Breast epithelium (tissue), 4 donors: Measurements from ENCODE around the gene BOD1L1. TPM values are rescaled to one million over a fixed set of nuclear protein-coding genes. Genes with fewer than 3 reads are reported as not detected.

Experiments
- DNase-seq, 2 donors: peaks; one replicate each; pipeline ENCODE4 v3.0.0-alpha.2; 2019; ENCODE audit warnings: low spot score in 2 of 2
- H3K27ac ChIP-seq, 2 donors: fragments of 200-600 bp; sonication (generic) in 1 of 2; one replicate each; pipeline ENCODE4 v1.5.1; 2016 to 2019; ENCODE audit warnings: mild to moderate bottlenecking in 1 of 2
- H3K27me3 ChIP-seq, 2 donors: fragments of 200-600 bp; sonication (generic) in 1 of 2; one replicate each; pipeline versions ENCODE4 v1.5.1 to v1.6.0; 2017 to 2019; ENCODE audit warnings: control low read depth in 1 of 2, mild to moderate bottlenecking in 1 of 2
- H3K36me3 ChIP-seq: fragments of 200-600 bp; one replicate; pipeline ENCODE4 v1.5.1; 2019
- H3K4me1 ChIP-seq, 2 donors: fragments of 200-600 bp; sonication (generic); one replicate each; pipeline ENCODE4 v1.5.1; 2016 to 2019; ENCODE audit warnings: control low read depth in 1 of 2
- H3K4me3 ChIP-seq, 3 donors: fragments of 200-600 bp; sonication (generic); 1 replicate in 2 of 3; 2 replicates in 1 of 3; pipeline ENCODE4 v1.5.1; 2016 to 2019; ENCODE audit warnings: mild to moderate bottlenecking in 3 of 3, moderate library complexity in 2 of 3
- H3K9me3 ChIP-seq, 2 donors: fragments of 200-600 bp; sonication (generic) in 1 of 2; one replicate each; pipeline ENCODE4 v1.5.1; 2016 to 2019; ENCODE audit warnings: control low read depth in 1 of 2
- POLR2A ChIP-seq: fragments of 450-650 bp; IDR thresholded peaks from one replicate; pipeline ENCODE4 v1.6.1; 2016; ENCODE audit warnings: antibody characterized with exemption, mild to moderate bottlenecking, moderate library complexity
- POLR2AphosphoS5 ChIP-seq, 3 donors: sonication (generic); formaldehyde crosslinking; IDR thresholded peaks; one replicate each; pipeline ENCODE4 v1.6.1; 2017; ENCODE audit warnings: antibody characterized with exemption in 3 of 3
- intact Hi-C: fragments of 100-400 bp; cut with DNase I; formaldehyde crosslinking; loops from one replicate; pipeline ENCODE4 v1.15.1; 2023; ENCODE audit warnings: low total_unique reads
- total RNA-seq, 3 donors: library from RNA; depleted of rRNA; stranded (reverse); fragments of >200 nt; gene quantifications; one replicate each; pipeline ENCODE4 v1.1.0, GENCODE V29; 2016
- TF ChIP-seq, protein P1 (sequence below), 3 donors: fragments of 450-650 bp; IDR thresholded peaks; one replicate each; pipeline ENCODE4 v1.5.1; 2016 to 2017; ENCODE audit warnings: antibody characterized with exemption in 3 of 3, mild to moderate bottlenecking in 3 of 3, moderate library complexity in 3 of 3

Gene BOD1L1
- total RNA-seq, 3 donors from 2014 or later: 49.0 to 68.3 (median 56.0) TPM

DNA sequence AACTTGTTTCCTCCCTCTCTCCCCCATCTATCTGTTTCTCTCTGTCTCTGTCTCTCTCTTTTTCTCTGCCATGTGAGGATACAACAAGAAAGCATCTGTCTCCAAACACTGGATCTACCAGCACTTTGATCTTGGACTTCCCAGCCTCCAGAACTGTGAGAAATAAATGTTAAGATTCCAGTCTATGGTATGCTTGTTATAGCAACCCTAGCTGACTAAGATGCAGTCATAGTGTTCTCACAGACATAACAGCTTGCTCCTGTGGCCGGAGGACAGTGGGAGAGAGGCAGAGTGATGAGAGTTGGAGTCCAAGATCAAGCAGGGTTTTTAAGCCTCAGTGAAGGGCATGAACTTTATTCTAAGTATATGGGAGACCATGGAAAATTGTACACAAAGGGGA lies 74.4 kb downstream of the BOD1L1 start:
- no peak for DNase-seq
- intact Hi-C loops: no loop called here
- Histone ChIP-seq H3K36me3 (no peaks in the 10 kb centered on the region), H3K4me3 (no peak overlapping the region), H3K27ac (no peak overlapping the region), H3K4me1 (no peaks in the 10 kb centered on the region), H3K9me3 (peaks cover 0 to 14% of the 10 kb centered on the region in 2 donors), H3K27me3 (peaks cover 1 to 23% of the 10 kb centered on the region in 2 donors)
- TF ChIP-seq POLR2A (no peak), POLR2AphosphoS5 (IDR thresholded peaks at IDR 0.05) (no peak)
- TF ChIP-seq, protein P1, sequence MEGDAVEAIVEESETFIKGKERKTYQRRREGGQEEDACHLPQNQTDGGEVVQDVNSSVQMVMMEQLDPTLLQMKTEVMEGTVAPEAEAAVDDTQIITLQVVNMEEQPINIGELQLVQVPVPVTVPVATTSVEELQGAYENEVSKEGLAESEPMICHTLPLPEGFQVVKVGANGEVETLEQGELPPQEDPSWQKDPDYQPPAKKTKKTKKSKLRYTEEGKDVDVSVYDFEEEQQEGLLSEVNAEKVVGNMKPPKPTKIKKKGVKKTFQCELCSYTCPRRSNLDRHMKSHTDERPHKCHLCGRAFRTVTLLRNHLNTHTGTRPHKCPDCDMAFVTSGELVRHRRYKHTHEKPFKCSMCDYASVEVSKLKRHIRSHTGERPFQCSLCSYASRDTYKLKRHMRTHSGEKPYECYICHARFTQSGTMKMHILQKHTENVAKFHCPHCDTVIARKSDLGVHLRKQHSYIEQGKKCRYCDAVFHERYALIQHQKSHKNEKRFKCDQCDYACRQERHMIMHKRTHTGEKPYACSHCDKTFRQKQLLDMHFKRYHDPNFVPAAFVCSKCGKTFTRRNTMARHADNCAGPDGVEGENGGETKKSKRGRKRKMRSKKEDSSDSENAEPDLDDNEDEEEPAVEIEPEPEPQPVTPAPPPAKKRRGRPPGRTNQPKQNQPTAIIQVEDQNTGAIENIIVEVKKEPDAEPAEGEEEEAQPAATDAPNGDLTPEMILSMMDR (IDR thresholded peaks at IDR 0.05): no peak

DNA sequence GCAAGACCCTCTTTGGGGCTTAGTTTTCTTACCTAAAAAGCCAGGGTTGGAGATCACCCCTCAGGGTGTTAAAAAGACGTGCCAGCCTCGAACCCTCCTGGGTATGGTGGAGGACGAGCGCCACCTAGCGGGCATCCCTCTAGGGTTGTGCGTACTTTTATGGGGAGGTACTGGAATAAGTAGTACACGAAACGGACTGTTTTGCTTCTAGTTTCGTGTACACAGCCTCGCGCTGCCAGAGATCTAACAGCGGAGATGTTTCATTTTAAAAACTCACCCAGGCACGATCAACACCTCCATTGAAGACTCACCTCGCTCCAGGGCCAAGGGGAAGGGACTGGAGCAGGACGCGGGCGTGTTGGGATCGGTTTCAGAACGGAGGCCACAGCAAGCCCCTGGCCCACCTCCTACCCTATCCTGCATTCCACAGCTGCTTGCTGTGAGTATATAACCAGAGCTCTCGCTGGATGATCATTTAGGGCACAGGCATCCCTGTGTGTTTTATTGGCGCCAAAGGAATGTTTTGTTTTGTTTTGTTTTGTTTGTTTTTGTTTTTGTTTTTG lies 78.5 kb downstream of the BOD1L1 start:
- H3K9me3 ChIP-seq: peaks cover 0 to 14% of the 10 kb centered on the region in 2 donors
- H3K27me3 ChIP-seq: peaks cover 19 to 61% of the 10 kb centered on the region in 2 donors
- H3K4me3 ChIP-seq: peak overlapping the region in 2 of 3 donors; percentile 20 to 56
- TF ChIP-seq, protein P1 (IDR thresholded peaks at IDR 0.05): peak in 2 of 3 donors; percentile 67 to 84
- TF ChIP-seq POLR2A: no peak
- H3K4me1 ChIP-seq: peaks cover 6 to 7% of the 10 kb centered on the region in 2 donors
- intact Hi-C loops: loop anchor here (5.0 to 10.0 kb wide), 2 partner anchors 362 to 694 kb away; no protein-coding TSS in a partner anchor
- peak; percentile 56 to 68 for DNase-seq
- no peaks in the 10 kb centered on the region for H3K36me3 ChIP-seq
- H3K27ac ChIP-seq: no peak overlapping the region

DNA sequence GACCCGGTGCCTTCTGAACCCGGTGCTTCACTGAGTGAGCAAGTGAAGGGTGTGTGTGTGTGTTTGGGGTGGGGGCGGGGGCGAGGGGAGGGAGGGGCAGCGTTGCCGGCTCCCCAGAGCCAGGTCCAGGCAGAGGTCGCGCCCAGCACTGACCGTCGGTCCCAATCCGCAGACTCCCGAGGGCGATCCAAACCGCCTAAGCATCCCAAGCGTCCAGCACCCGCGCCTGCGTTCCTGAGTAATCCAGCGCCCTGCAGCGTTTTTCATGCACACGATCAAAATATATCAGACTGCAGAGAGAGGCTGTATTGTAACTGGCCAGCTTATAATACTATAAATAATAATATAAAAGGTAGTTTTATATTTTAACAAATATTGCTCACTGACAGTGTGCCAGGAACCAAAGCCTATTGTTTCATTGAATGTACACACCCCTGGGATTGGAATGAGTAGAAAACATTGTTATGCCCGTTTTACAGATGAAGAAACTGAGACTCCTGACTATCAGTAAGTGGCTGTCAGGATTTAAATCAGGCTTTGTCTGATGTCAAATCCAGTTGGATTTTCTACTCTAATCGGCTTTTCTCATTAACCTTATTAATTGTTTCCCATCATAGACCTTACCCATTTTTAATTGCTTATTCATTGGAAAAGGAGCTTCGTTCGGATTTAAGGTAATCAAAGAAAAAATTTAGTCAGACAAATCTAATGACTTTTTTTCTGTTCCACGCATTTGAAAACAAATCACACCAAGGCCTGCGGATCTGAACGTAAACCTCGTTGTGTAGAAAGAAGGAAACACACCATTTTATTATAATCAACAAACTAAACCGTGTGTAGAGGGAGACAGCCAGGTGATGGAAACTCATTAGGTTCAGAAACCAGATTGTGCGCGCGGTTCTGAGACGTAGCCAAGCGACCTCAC lies 79.2 kb downstream of the BOD1L1 start:
- no peaks in the 10 kb centered on the region for H3K36me3 ChIP-seq
- H3K27me3 ChIP-seq: peaks cover 22 to 68% of the 10 kb centered on the region in 2 donors
- H3K4me3 ChIP-seq: peak overlapping the region; percentile 33 to 68 (median 39)
- no peak overlapping the region for H3K27ac ChIP-seq
- H3K4me1 ChIP-seq: peaks cover 7 to 9% of the 10 kb centered on the region in 2 donors
- intact Hi-C loops: loop anchor here (5.0 to 10.0 kb wide), 2 partner anchors 361 to 694 kb away; no protein-coding TSS in a partner anchor
- H3K9me3 ChIP-seq: peaks cover 0 to 14% of the 10 kb centered on the region in 2 donors
- TF ChIP-seq POLR2A (no peak), POLR2AphosphoS5 (IDR thresholded peaks at IDR 0.05) (no peak)
- TF ChIP-seq, protein P1 (IDR thresholded peaks at IDR 0.05): no peak
- no peak for DNase-seq

DNA sequence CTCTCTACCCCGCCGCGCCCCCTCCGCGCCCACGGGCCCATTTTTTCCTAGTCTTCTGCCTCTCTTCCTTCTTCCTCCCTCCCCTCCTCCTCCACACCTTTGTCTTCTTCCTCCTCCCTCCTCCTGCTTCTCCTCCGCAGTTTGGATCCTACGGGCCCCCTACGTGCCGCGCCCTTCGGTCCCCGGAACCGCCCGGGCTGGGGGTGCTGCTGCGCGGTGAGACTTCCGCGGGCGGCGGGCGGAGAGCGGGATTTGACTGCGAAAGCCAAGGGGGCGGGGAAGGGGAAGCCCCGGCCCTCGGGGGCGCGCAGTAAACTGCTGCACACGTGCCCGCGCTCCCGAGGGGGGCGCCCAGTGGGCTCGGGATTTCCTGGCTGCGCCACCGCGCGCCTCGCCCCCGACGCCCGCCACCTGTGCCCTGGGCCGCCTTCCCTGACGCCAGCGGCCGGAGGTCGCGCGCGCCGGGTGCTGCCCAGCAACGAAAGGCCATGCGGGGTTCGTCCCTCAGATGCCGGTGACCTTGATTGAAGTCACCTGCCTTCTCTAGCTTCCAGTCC lies 80.0 kb downstream of the BOD1L1 start:
- intact Hi-C loops: loop anchor here (5.0 to 10.0 kb wide), 2 partner anchors 360 to 693 kb away; no protein-coding TSS in a partner anchor
- Histone ChIP-seq H3K27ac (no peak overlapping the region), H3K36me3 (no peaks in the 10 kb centered on the region), H3K4me3 (peak overlapping the region; percentile 33 to 68 (median 39)), H3K4me1 (peaks cover 7 to 9% of the 10 kb centered on the region in 2 donors), H3K27me3 (peaks cover 22 to 76% of the 10 kb centered on the region in 2 donors), H3K9me3 (peaks cover 0 to 17% of the 10 kb centered on the region in 2 donors)
- no peak for DNase-seq
- TF ChIP-seq POLR2AphosphoS5 (IDR thresholded peaks at IDR 0.05) (no peak), POLR2A (no peak)
- TF ChIP-seq, protein P1 (IDR thresholded peaks at IDR 0.05): no peak
